G401 (cell line): ENCODE results near the gene ZFYVE1. TPM values are rescaled to one million over a fixed set of nuclear protein-coding genes. Genes with fewer than 3 reads are reported as not detected.
A peak's percentile ranks its signal among the peaks of the same experiment; 100 is the strongest.

Experiments used
- DNase-seq: peaks from one replicate; pipeline ENCODE4 v3.0.0-alpha.2; 2015; ENCODE audit warnings: low spot score
- in situ Hi-C: cut with HindIII; loops from 2 replicates; pipeline ENCODE4 v1.10.0; 2016; ENCODE audit warnings: low sequenced_read_pairs, mixed read lengths
- total RNA-seq: library from RNA; depleted of rRNA; stranded (reverse); fragments of >200 nt; shearing (Covaris generic); gene quantifications from 2 replicates; pipeline ENCODE4 v1.2.3, GENCODE V29; 2014; rRNA removed

ZFYVE1 gene
- total RNA-seq, 1 experiment from 2014 or later: 13.1 TPM

- in situ Hi-C loops: no loop called here
- no peak for DNase-seq
These were observed 97.4 kb downstream of the ZFYVE1 start for GRCh38 chr14:72929316-72930080.

- in situ Hi-C loops: no loop called here
- no peak for DNase-seq
These were observed 98.0 kb downstream of the ZFYVE1 start for GRCh38 chr14:72928872-72929271.

- DNase-seq: peak; percentile 99
- in situ Hi-C loops: no loop called here
These were observed 100.4 kb downstream of the ZFYVE1 start, which contains the start of gene DCAF4 for GRCh38 chr14:72926292-72927028. TSS of gene DCAF4 (plus strand) at chr14:72926464. CDS start at chr14:72937979, 11,515 bp downstream.

- no peak for DNase-seq
- in situ Hi-C loops: no loop called here
These were observed 101.1 kb downstream of the ZFYVE1 start for GRCh38 chr14:72925815-72926291.

GRCh38 chr14:72925171-72925759, 101.6 kb downstream of the ZFYVE1 start:
- in situ Hi-C loops: no loop called here
- DNase-seq: no peak

- DNase-seq: no peak
- in situ Hi-C loops: no loop called here
These were observed 102.6 kb downstream of the ZFYVE1 start for GRCh38 chr14:72924337-72924736.

- in situ Hi-C loops: no loop called here
- DNase-seq: no peak
These were observed 105.5 kb downstream of the ZFYVE1 start for GRCh38 chr14:72921396-72921795.

- in situ Hi-C loops: no loop called here
- no peak for DNase-seq
These were observed 106.9 kb downstream of the ZFYVE1 start for GRCh38 chr14:72920008-72920407.

Other genes starting within 250 kb of the ZFYVE1 start
- not detected in 2 replicates for gene DPF3, start 133.0 kb downstream of the ZFYVE1 start, total RNA-seq
- gene DCAF4, start 100.6 kb downstream of the ZFYVE1 start, total RNA-seq: 17.0 and 24.8 TPM in 2 replicates
- gene RBM25, start 31.4 kb upstream of the ZFYVE1 start, total RNA-seq: 9.9 and 12.3 TPM in 2 replicates
- gene PSEN1, start 109.4 kb upstream of the ZFYVE1 start, total RNA-seq: 23.5 and 38.7 TPM in 2 replicates
- not detected in 2 replicates for gene PAPLN, start 210.4 kb upstream of the ZFYVE1 start, total RNA-seq